MM.1S (cell line): Measurements from ENCODE around the gene ERICH6B.

ENCODE experiments used
- DNase-seq: peaks from one replicate; pipeline ENCODE4 v3.0.0-alpha.2; 2015
- H2AFZ ChIP-seq: fragments of 300-600 bp; sonication (generic); 2 replicates; pipeline ENCODE4 v1.6.0; 2016; ENCODE audit warnings: antibody characterized with exemption, low read length
- H3F3A ChIP-seq: fragments of 300-600 bp; sonication (generic); 2 replicates; pipeline ENCODE4 v1.6.1; 2016; ENCODE audit warnings: mild to moderate bottlenecking, antibody characterized with exemption, low read length, moderate library complexity, mixed read lengths; ENCODE audit not compliant: insufficient read depth
- H3K27ac ChIP-seq: fragments of 300-600 bp; sonication (generic); 2 replicates; pipeline ENCODE4 v1.5.1; 2016; ENCODE audit warnings: mild to moderate bottlenecking, low read length
- H3K27me3 ChIP-seq: fragments of 300-600 bp; sonication (generic); replicated peaks from 2 replicates; pipeline ENCODE4 v1.6.0; 2016; ENCODE audit warnings: low read length; ENCODE audit not compliant: insufficient read depth
- H3K36me3 ChIP-seq: fragments of 300-600 bp; sonication (generic); replicated peaks from 2 replicates; pipeline ENCODE4 v1.6.1; 2016; ENCODE audit warnings: mild to moderate bottlenecking, low read length, mixed read lengths; ENCODE audit not compliant: insufficient read depth
- H3K4me1 ChIP-seq: fragments of 300-600 bp; sonication (generic); 2 replicates; pipeline ENCODE4 v1.6.1; 2016; ENCODE audit warnings: low read length, mixed read lengths
- H3K4me2 ChIP-seq: fragments of 300-600 bp; sonication (generic); 2 replicates; pipeline ENCODE4 v1.6.0; 2016; ENCODE audit warnings: low read depth, low read length
- H3K4me3 ChIP-seq: fragments of 300-600 bp; sonication (generic); 2 replicates; pipeline ENCODE4 v1.5.1; 2016; ENCODE audit warnings: low read length, mixed read lengths
- H3K79me2 ChIP-seq: fragments of 300-600 bp; sonication (generic); 2 replicates; pipeline ENCODE4 v1.6.1; 2016; ENCODE audit warnings: mixed run types, low read length, mixed read lengths
- H3K9ac ChIP-seq: fragments of 300-600 bp; sonication (generic); 2 replicates; pipeline ENCODE4 v1.6.1; 2016; ENCODE audit warnings: low read length, mixed read lengths
- H3K9me2 ChIP-seq: fragments of 300-600 bp; sonication (generic); replicated peaks from 2 replicates; pipeline ENCODE4 v1.6.1; 2016; ENCODE audit warnings: mild to moderate bottlenecking, low read length, mixed read lengths; ENCODE audit not compliant: insufficient read depth
- H3K9me3 ChIP-seq: fragments of 300-600 bp; sonication (generic); replicated peaks from 2 replicates; pipeline ENCODE4 v1.6.1; 2016; ENCODE audit warnings: mild to moderate bottlenecking, low read length, mixed read lengths; ENCODE audit not compliant: insufficient read depth
- H4K20me1 ChIP-seq: fragments of 300-600 bp; sonication (generic); 2 replicates; pipeline ENCODE4 v1.6.1; 2016; ENCODE audit warnings: mild to moderate bottlenecking, low read length, moderate library complexity, mixed read lengths; ENCODE audit not compliant: insufficient read depth
- EZH2 ChIP-seq: fragments of 300-600 bp; sonication (generic); optimal IDR thresholded peaks from 2 replicates; pipeline ENCODE3; 2017; ENCODE audit warnings: low read depth, mild to moderate bottlenecking, antibody characterized with exemption, low read length, mixed read lengths
- EZH2phosphoT487 ChIP-seq: fragments of 300-600 bp; sonication (generic); IDR thresholded peaks from 2 replicates; pipeline ENCODE4 v1.6.1; 2018; ENCODE audit warnings: antibody characterized with exemption, low read length
- TF ChIP-seq, protein P1 (sequence below): fragments of 300-600 bp; sonication (generic); IDR thresholded peaks from 2 replicates; pipeline ENCODE4 v1.5.1; 2016; ENCODE audit warnings: antibody characterized with exemption, low read length, mixed read lengths

ERICH6B gene

DNA sequence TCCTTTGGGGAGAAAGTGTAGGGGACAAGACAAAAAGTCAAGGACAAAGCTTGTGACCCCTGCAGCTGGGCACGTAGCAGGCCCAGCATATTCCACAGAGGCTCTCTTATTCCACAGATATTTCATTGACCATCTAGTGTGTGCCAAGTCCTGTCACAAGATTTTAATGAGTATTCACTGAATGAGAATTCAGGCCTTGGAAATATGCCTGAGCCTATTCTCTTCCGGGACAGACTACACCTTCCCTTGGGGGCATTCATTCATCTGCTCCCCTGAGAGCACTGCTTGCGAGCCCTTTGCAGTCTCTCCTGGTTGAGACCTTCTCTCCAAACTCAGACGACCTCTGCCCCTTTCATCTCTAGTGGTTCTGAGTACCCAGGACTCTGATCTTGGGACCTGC lies 25.5 kb downstream of the ERICH6B start:
- no peak overlapping the region for H3K27ac ChIP-seq
- no peak overlapping the region for H2AFZ ChIP-seq
- no peaks in the 10 kb centered on the region for H3K27me3 ChIP-seq
- H3K4me2 ChIP-seq, result no peak overlapping the region
- no peaks in the 10 kb centered on the region for H3K9me3 ChIP-seq
- H3K36me3 ChIP-seq, result no peaks in the 10 kb centered on the region
- no peaks in the 10 kb centered on the region for H3K9me2 ChIP-seq
- H3K4me1 ChIP-seq, result 0 out of 2 replicates have a peak, but pooled peaks cover 3% of the 10 kb centered on the region
- no peaks in the 10 kb centered on the region for H3K79me2 ChIP-seq
- no peaks in the 10 kb centered on the region for H3F3A ChIP-seq
- no peak overlapping the region for H3K9ac ChIP-seq
- TF ChIP-seq EZH2 (no peak), EZH2phosphoT487 (no peak)
- TF ChIP-seq, protein P1, sequence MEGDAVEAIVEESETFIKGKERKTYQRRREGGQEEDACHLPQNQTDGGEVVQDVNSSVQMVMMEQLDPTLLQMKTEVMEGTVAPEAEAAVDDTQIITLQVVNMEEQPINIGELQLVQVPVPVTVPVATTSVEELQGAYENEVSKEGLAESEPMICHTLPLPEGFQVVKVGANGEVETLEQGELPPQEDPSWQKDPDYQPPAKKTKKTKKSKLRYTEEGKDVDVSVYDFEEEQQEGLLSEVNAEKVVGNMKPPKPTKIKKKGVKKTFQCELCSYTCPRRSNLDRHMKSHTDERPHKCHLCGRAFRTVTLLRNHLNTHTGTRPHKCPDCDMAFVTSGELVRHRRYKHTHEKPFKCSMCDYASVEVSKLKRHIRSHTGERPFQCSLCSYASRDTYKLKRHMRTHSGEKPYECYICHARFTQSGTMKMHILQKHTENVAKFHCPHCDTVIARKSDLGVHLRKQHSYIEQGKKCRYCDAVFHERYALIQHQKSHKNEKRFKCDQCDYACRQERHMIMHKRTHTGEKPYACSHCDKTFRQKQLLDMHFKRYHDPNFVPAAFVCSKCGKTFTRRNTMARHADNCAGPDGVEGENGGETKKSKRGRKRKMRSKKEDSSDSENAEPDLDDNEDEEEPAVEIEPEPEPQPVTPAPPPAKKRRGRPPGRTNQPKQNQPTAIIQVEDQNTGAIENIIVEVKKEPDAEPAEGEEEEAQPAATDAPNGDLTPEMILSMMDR, result no peak
- DNase-seq, result no peak
- H3K4me3 ChIP-seq, result no peak overlapping the region
- no peaks in the 10 kb centered on the region for H4K20me1 ChIP-seq

DNA sequence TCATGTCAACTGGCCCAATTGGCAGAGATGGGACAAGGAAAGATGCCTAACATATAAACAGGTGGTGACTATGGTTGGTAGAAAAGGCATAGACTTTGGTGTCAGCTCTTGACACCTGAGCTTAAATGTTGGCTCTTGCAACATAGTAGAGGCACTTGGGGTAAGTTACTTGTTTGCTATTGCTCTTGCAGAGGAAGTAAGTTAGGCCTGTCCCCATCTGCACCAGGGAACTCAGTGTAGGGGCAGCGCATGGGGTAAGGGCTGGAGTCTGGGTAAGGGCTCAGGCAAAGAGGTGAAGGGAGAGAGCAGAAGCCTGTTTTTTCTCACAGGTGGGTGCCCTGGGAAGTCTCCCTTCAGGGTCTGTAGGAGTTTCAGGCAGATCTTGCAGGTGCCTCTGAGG lies 27.6 kb downstream of the ERICH6B start:
- Histone ChIP-seq H3K27me3 (no peaks in the 10 kb centered on the region), H4K20me1 (no peaks in the 10 kb centered on the region), H3K4me1 (0 out of 2 replicates have a peak, but pooled peaks cover under 1% of the 10 kb centered on the region), H3K36me3 (no peaks in the 10 kb centered on the region), H3K27ac (no peak overlapping the region), H2AFZ (no peak overlapping the region), H3F3A (no peaks in the 10 kb centered on the region), H3K9ac (no peak overlapping the region), H3K79me2 (no peaks in the 10 kb centered on the region), H3K4me3 (no peak overlapping the region), H3K9me2 (no peaks in the 10 kb centered on the region), H3K9me3 (no peaks in the 10 kb centered on the region), H3K4me2 (no peak overlapping the region)
- DNase-seq, result no peak
- TF ChIP-seq EZH2phosphoT487 (no peak), EZH2 (no peak)
- TF ChIP-seq, protein P1, result no peak

DNA sequence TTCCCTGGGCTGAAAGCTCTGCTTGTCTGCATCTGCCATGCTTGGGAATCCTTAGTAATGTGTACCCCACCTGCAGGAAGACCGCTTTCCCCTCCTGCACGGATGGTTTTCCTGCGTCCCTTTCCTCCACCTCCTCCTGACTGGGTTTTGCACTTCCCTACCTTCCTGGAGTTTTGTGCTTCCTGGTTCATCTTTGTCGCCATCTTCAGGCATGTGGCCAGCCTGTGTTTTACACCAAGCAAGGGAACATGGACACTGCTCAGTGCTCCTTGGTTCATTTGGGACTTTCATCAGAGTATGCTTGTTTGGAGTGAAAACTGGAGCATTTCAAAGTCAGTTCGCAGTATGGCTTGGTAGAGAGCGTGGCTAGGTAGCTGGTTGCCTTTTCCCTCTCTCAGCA lies 30.7 kb downstream of the ERICH6B start:
- H3K79me2 ChIP-seq, result no peaks in the 10 kb centered on the region

DNA sequence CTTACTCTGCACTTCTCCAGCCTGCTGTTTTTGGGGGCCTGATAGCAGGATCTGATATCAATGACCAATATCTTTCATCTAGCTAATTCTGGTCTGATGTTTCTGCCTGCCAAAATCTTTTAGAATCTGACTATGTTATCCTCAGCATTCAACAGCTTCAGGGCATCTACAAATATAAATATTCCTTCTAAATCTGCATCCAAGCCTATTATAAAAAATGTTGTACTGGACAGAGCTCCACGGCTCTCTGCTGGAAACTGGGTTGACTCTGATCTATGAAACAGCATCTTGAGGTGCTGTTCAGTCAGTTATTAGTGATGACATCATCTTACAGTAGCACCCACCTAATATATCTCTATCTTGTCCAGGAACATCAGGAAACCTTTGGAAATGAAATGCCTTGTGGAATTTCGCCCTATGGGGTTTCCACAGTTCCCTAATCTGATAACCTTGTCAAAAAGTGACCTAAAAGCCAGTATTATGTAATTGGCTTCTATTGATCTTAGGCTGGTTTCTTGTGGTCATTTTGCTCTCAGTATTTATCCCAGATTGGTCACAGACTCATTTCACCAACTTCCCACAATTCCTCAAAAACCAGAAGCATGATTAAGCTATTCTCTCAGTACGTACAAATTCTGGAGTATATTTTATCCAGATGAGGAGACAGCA lies 33.0 kb downstream of the ERICH6B start:
- Histone ChIP-seq H3K79me2 (no peaks in the 10 kb centered on the region), H3K27ac (no peak overlapping the region), H3K9me2 (no peaks in the 10 kb centered on the region), H3K9me3 (no peaks in the 10 kb centered on the region), H3K4me1 (no peaks in the 10 kb centered on the region), H3K4me2 (no peak overlapping the region), H3K36me3 (no peaks in the 10 kb centered on the region), H4K20me1 (no peaks in the 10 kb centered on the region), H3K9ac (no peak overlapping the region), H3K4me3 (no peak overlapping the region), H3K27me3 (no peaks in the 10 kb centered on the region), H2AFZ (no peak overlapping the region), H3F3A (no peaks in the 10 kb centered on the region)
- TF ChIP-seq EZH2phosphoT487 (no peak), EZH2 (no peak)
- no peak for DNase-seq

More for the DNA sequence above, 30.7 kb downstream of the ERICH6B start:
- Histone ChIP-seq H3K4me2 (no peak overlapping the region), H4K20me1 (no peaks in the 10 kb centered on the region), H3F3A (no peaks in the 10 kb centered on the region), H3K27me3 (no peaks in the 10 kb centered on the region), H3K4me1 (no peaks in the 10 kb centered on the region), H3K4me3 (no peak overlapping the region), H3K9ac (no peak overlapping the region), H3K9me3 (no peaks in the 10 kb centered on the region), H2AFZ (no peak overlapping the region), H3K36me3 (no peaks in the 10 kb centered on the region), H3K27ac (no peak overlapping the region), H3K9me2 (no peaks in the 10 kb centered on the region)
- DNase-seq, result no peak
- TF ChIP-seq EZH2, result no peak
